ENCODE results near the gene SMS. TPM values are rescaled to one million over a fixed set of nuclear protein-coding genes. Genes with fewer than 3 reads are reported as not detected.
A peak's percentile ranks its signal among the peaks of the same experiment; 100 is the strongest.

SMS gene
- total RNA-seq, 2 experiments from 2014 or later: 73.9 TPM

- POLR2A ChIA-PET: interaction anchor here (0.8 to 2.0 kb wide), 4 partner anchors 32 to 1809 kb away, joined by 3 to 11 read pairs (median 5); partner anchors contain the start of genes MBTPS2, SAT1 and SMS
- no peak for DNase-seq
- Mint-ChIP-seq H3K27ac (peak overlapping the region; percentile 94), H3K4me1 (peaks cover 36% of the 10 kb centered on the region), H3K27me3 (no peaks in the 10 kb centered on the region), H3K36me3 (ENCODE audit: low read depth) (peaks cover 47% of the 10 kb centered on the region), H3K4me3 (peak overlapping the region; percentile 69), H3K9me3 (no peaks in the 10 kb centered on the region)
- CTCF ChIA-PET: interaction anchor here (0.7 to 5.3 kb wide), 4 partner anchors 10 to 134 kb away, joined by 4 to 52 read pairs (median 15); partner anchors contain the start of gene MBTPS2
Measured at GRCh38 chrX:21973321-21974010, 33.0 kb downstream of the SMS start.

- H3K4me3 Mint-ChIP-seq: peak overlapping the region; percentile 69
- DNase-seq: no peak
Measured at GRCh38 chrX:21974011-21974385, 33.5 kb downstream of the SMS start.

GRCh38 chrX:21975242-21975641 is 34.7 kb downstream of the SMS start:
- no peak overlapping the region for H3K4me3 Mint-ChIP-seq
- H3K27me3 Mint-ChIP-seq: no peaks in the 10 kb centered on the region
- no peak for DNase-seq
- H3K4me1 Mint-ChIP-seq: peaks cover 36% of the 10 kb centered on the region
- ChIA-PET POLR2A (interaction anchor here (1.3 kb wide), 1 partner anchor 16 kb away, joined by 3 read pairs; no protein-coding TSS in a partner anchor), CTCF (interaction anchor here (5.3 kb wide), 1 partner anchor 9 kb away, joined by 52 read pairs; no protein-coding TSS in a partner anchor)
- peaks cover 49% of the 10 kb centered on the region for H3K36me3 Mint-ChIP-seq (ENCODE audit: low read depth)
- no peaks in the 10 kb centered on the region for H3K9me3 Mint-ChIP-seq
- H3K27ac Mint-ChIP-seq: no peak overlapping the region

More at GRCh38 chrX:21974011-21974385, 33.5 kb downstream of the SMS start:
- peaks cover 49% of the 10 kb centered on the region for H3K36me3 Mint-ChIP-seq (ENCODE audit: low read depth)
- H3K9me3 Mint-ChIP-seq: no peaks in the 10 kb centered on the region
- H3K27ac Mint-ChIP-seq: peak overlapping the region; percentile 94
- H3K4me1 Mint-ChIP-seq: peaks cover 36% of the 10 kb centered on the region
- no peaks in the 10 kb centered on the region for H3K27me3 Mint-ChIP-seq
- POLR2A ChIA-PET: interaction anchor here (0.9 to 1.5 kb wide), 2 partner anchors 33 to 1809 kb away, joined by 3 to 6 read pairs; partner anchors contain the start of genes SAT1 and SMS
- CTCF ChIA-PET: interaction anchor here (1.8 to 5.3 kb wide), 3 partner anchors 10 to 135 kb away, joined by 5 to 52 read pairs (median 25); partner anchors contain the start of gene MBTPS2

- H3K4me3 Mint-ChIP-seq: no peak overlapping the region
- H3K36me3 Mint-ChIP-seq (ENCODE audit: low read depth): peaks cover 49% of the 10 kb centered on the region
- H3K4me1 Mint-ChIP-seq: peaks cover 36% of the 10 kb centered on the region
- POLR2A ChIA-PET: interaction anchor here (1.3 kb wide), 1 partner anchor 15 kb away, joined by 3 read pairs; no protein-coding TSS in a partner anchor
- H3K9me3 Mint-ChIP-seq: no peaks in the 10 kb centered on the region
- CTCF ChIA-PET: interaction anchor here (5.3 kb wide), 1 partner anchor 8 kb away, joined by 52 read pairs; no protein-coding TSS in a partner anchor
- no peak for DNase-seq
- H3K27me3 Mint-ChIP-seq: no peaks in the 10 kb centered on the region
- H3K27ac Mint-ChIP-seq: no peak overlapping the region
Measured at GRCh38 chrX:21975812-21976211, 35.3 kb downstream of the SMS start.

- Mint-ChIP-seq H3K27ac (no peak overlapping the region), H3K27me3 (no peaks in the 10 kb centered on the region), H3K9me3 (no peaks in the 10 kb centered on the region), H3K36me3 (ENCODE audit: low read depth) (peaks cover 41% of the 10 kb centered on the region), H3K4me1 (peaks cover 17% of the 10 kb centered on the region), H3K4me3 (no peak overlapping the region)
- ChIA-PET CTCF (no interaction called here), POLR2A (no interaction called here)
- no peak for DNase-seq
Measured at GRCh38 chrX:21978346-21978745, 37.8 kb downstream of the SMS start.

- Mint-ChIP-seq H3K27me3 (no peaks in the 10 kb centered on the region), H3K27ac (no peak overlapping the region), H3K4me1 (peaks cover 3% of the 10 kb centered on the region), H3K4me3 (no peak overlapping the region), H3K9me3 (no peaks in the 10 kb centered on the region), H3K36me3 (ENCODE audit: low read depth) (peaks cover 28% of the 10 kb centered on the region)
- ChIA-PET CTCF (interaction anchor here (0.8 to 4.5 kb wide), 3 partner anchors 9 to 154 kb away, joined by 3 to 52 read pairs (median 4); no protein-coding TSS in a partner anchor), POLR2A (no interaction called here)
- no peak for DNase-seq
Measured at GRCh38 chrX:21982311-21982710, 41.8 kb downstream of the SMS start.

GRCh38 chrX:21985332-21985777 is 44.8 kb downstream of the SMS start:
- peak; percentile 72 for DNase-seq
- H3K27me3 Mint-ChIP-seq: no peaks in the 10 kb centered on the region
- H3K9me3 Mint-ChIP-seq: no peaks in the 10 kb centered on the region
- H3K27ac Mint-ChIP-seq: no peak overlapping the region
- H3K4me1 Mint-ChIP-seq: peaks cover 11% of the 10 kb centered on the region
- H3K36me3 Mint-ChIP-seq (ENCODE audit: low read depth): peaks cover 24% of the 10 kb centered on the region
- H3K4me3 Mint-ChIP-seq: no peak overlapping the region
- ChIA-PET POLR2A (no interaction called here), CTCF (interaction anchor here (0.6 to 4.5 kb wide), 20 partner anchors 9 to 763 kb away, joined by 3 to 52 read pairs (median 5); partner anchors contain the start of gene MBTPS2)

- DNase-seq: no peak
- Mint-ChIP-seq H3K27me3 (no peaks in the 10 kb centered on the region), H3K4me1 (peaks cover 21% of the 10 kb centered on the region), H3K36me3 (ENCODE audit: low read depth) (peaks cover 31% of the 10 kb centered on the region), H3K27ac (no peak overlapping the region), H3K4me3 (no peak overlapping the region), H3K9me3 (no peaks in the 10 kb centered on the region)
- POLR2A ChIA-PET: no interaction called here
- CTCF ChIA-PET: interaction anchor here (1.8 to 1.9 kb wide), 2 partner anchors 149 to 211 kb away, joined by 7 to 29 read pairs; no protein-coding TSS in a partner anchor
Measured at GRCh38 chrX:21986596-21986995, 46.1 kb downstream of the SMS start.

- H3K4me1 Mint-ChIP-seq: peaks cover 23% of the 10 kb centered on the region
- ChIA-PET POLR2A (no interaction called here), CTCF (no interaction called here)
- H3K27me3 Mint-ChIP-seq: no peaks in the 10 kb centered on the region
- H3K36me3 Mint-ChIP-seq (ENCODE audit: low read depth): peaks cover 42% of the 10 kb centered on the region
- H3K4me3 Mint-ChIP-seq: no peak overlapping the region
- no peak for DNase-seq
- H3K9me3 Mint-ChIP-seq: no peaks in the 10 kb centered on the region
- H3K27ac Mint-ChIP-seq: no peak overlapping the region
Measured at GRCh38 chrX:21989384-21989783, 48.9 kb downstream of the SMS start.

GRCh38 chrX:21990832-21991231 is 50.3 kb downstream of the SMS start:
- ChIA-PET POLR2A (interaction anchor here (1.6 kb wide), 1 partner anchor 15 kb away, joined by 3 read pairs; no protein-coding TSS in a partner anchor), CTCF (no interaction called here)
- H3K27ac Mint-ChIP-seq: no peak overlapping the region
- H3K4me1 Mint-ChIP-seq: peaks cover 22% of the 10 kb centered on the region
- H3K36me3 Mint-ChIP-seq (ENCODE audit: low read depth): peaks cover 45% of the 10 kb centered on the region
- no peaks in the 10 kb centered on the region for H3K27me3 Mint-ChIP-seq
- no peak for DNase-seq
- no peaks in the 10 kb centered on the region for H3K9me3 Mint-ChIP-seq
- H3K4me3 Mint-ChIP-seq: no peak overlapping the region

GRCh38 chrX:21991504-21991903 is 51.0 kb downstream of the SMS start:
- H3K9me3 Mint-ChIP-seq: no peaks in the 10 kb centered on the region
- H3K27ac Mint-ChIP-seq: no peak overlapping the region
- H3K36me3 Mint-ChIP-seq (ENCODE audit: low read depth): peaks cover 49% of the 10 kb centered on the region
- peaks cover 28% of the 10 kb centered on the region for H3K4me1 Mint-ChIP-seq
- no peak for DNase-seq
- H3K4me3 Mint-ChIP-seq: no peak overlapping the region
- POLR2A ChIA-PET: interaction anchor here (1.6 kb wide), 1 partner anchor 16 kb away, joined by 3 read pairs; no protein-coding TSS in a partner anchor
- no peaks in the 10 kb centered on the region for H3K27me3 Mint-ChIP-seq
- CTCF ChIA-PET: no interaction called here

- H3K36me3 Mint-ChIP-seq (ENCODE audit: low read depth): peaks cover 60% of the 10 kb centered on the region
- no peak overlapping the region for H3K27ac Mint-ChIP-seq
- no peak for DNase-seq
- ChIA-PET POLR2A (no interaction called here), CTCF (no interaction called here)
- no peaks in the 10 kb centered on the region for H3K9me3 Mint-ChIP-seq
- no peak overlapping the region for H3K4me3 Mint-ChIP-seq
- H3K27me3 Mint-ChIP-seq: no peaks in the 10 kb centered on the region
- peaks cover 42% of the 10 kb centered on the region for H3K4me1 Mint-ChIP-seq
Measured at GRCh38 chrX:21993265-21993664, 52.8 kb downstream of the SMS start.

- ChIA-PET CTCF (interaction anchor here (2.5 kb wide), 1 partner anchor 12 kb away, joined by 13 read pairs; no protein-coding TSS in a partner anchor), POLR2A (no interaction called here)
- H3K9me3 Mint-ChIP-seq: no peaks in the 10 kb centered on the region
- DNase-seq: no peak
- no peak overlapping the region for H3K4me3 Mint-ChIP-seq
- no peaks in the 10 kb centered on the region for H3K27me3 Mint-ChIP-seq
- peak overlapping the region; percentile 77 for H3K27ac Mint-ChIP-seq
- H3K4me1 Mint-ChIP-seq: peaks cover 23% of the 10 kb centered on the region
- H3K36me3 Mint-ChIP-seq (ENCODE audit: low read depth): peaks cover 44% of the 10 kb centered on the region
Measured at GRCh38 chrX:21996872-21997455, 56.5 kb downstream of the SMS start.
